ENCODE results near the gene BIRC2.

- TF ChIP-seq CTCF (IDR thresholded peaks at IDR 0.05 in 2 of 3, conservative IDR thresholded peaks at IDR 0.05 in 1 of 3; ENCODE audit: borderline replicate concordance in 1 of 3, insufficient read depth in 1 of 3, low read depth in 2 of 3, low read length in 2 of 3), result no peak
- TF ChIP-seq ZNF274 (IDR thresholded peaks at IDR 0.05; ENCODE audit: low read depth, low read length), result no peak
- no peak for TF ChIP-seq POLR2A (IDR thresholded peaks at IDR 0.05; ENCODE audit: borderline replicate concordance, extremely low read depth, insufficient read depth, insufficient read length)
- no peak for TF ChIP-seq RAD21 (IDR thresholded peaks at IDR 0.05; ENCODE audit: low read depth)
- no peak for TF ChIP-seq EZH2phosphoT487 (IDR thresholded peaks at IDR 0.05; ENCODE audit: borderline replicate concordance)
- no peak for TF ChIP-seq POLR2AphosphoS5 (IDR thresholded peaks at IDR 0.05; ENCODE audit: low read depth, low read length)
- TF ChIP-seq ATF3 (IDR thresholded peaks at IDR 0.05), result no peak
Measured at GRCh38 chr11:102347462-102348370, 702 bp downstream of the BIRC2 start.

Measured in HCT116 (cell line).